GM21515 (cell line): ENCODE results near the gene FBXW10.
"Not testable (repeated sequence)": the region's sequence is repeated elsewhere in the genome, so short reads cannot be mapped to it uniquely, and the experiment has no call there.

Experiments used
- ATAC-seq: cut with Tn5 transposase; IDR thresholded peaks from one replicate; pipeline ENCODE4 v1.9.1; 2021; ENCODE audit not compliant: unreplicated experiment

FBXW10 gene

DNA sequence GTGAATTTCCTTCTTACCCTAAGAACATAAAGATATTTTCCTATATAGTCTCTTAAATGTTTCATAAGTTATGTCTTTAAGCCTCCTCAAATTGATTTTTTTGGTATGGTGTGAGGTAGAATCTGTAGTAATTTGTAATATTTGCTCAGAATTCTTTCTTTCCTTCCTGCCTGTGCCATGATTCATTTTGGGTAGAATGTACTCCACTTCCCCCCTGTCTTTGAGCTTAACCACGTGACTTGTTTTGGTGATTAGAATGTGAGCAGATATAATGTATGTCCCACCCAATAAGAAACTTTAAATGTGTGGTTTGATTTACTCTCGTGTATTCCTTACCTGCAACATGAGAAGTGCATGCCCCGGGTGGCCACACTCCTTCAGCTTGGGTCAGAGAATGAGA lies 77.6 kb downstream of the FBXW10 start:
- not testable (repeated sequence) for ATAC-seq

DNA sequence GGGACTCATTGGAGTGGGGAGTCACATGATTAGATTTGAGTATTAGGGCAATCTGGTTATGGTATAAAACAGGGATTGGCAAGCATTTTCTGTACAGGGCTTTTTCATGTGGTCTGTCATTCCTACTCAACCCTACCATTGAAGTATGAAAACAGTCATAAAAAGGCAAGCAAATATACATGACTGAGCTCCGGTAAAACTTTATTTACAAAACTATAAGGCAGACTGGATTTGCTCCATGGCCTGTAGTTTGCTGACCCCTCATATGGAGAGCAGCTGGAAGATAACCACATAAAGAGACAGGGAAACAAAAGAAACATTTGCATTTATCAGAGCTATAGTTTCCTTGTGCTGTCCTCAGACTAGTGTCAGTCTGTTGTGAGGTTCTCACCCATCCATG lies 83.8 kb downstream of the FBXW10 start:
- ATAC-seq, result not testable (repeated sequence)
